ENCODE results near the gene GALNT7. TPM values are rescaled to one million over a fixed set of nuclear protein-coding genes. Genes with fewer than 3 reads are reported as not detected.

The GALNT7 gene
- total and polyA plus RNA-seq, 4 donors: 0.65 to 13.0 (median 2.1) TPM

DNA sequence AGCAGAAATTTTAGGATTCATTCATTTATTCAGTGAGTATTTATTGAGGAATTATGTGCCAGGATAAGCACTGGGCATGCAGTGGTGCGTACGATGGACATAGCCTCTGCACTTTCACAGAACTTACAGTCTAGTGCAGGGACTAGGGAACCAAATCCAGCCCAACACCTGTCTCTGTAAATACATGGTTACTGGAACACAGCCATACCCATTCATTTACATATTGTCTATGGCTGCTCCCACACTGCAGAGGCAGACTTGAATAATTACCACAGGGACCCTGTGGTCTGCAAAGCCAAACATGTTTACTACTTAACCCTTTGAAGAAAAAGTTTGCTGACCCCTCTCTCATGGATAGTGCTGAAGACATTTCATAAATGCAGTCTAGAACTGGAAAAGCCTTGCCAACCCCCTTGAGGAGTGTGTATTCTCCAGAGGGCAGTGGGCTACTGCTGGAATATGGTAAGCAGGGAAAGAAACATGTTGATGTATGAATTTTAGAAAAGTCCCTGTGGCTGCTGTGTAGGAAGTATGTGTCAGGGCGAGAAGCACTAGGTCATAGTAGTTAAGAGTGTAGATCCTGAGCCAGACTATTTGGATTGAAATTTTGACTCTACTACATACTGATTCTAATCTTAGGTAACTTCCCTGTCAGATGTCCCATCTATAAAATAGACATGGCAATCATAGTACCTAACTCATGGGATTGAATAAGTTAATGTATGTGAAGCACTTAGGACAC is 75.5 kb downstream of the GALNT7 start:
- DNase-seq (ENCODE audit: low spot score): no peak
- TF ChIP-seq SP1 (IDR thresholded peaks at IDR 0.05): no peak
- no peak for TF ChIP-seq ATF3 (IDR thresholded peaks at IDR 0.05)
- H3K9ac ChIP-seq (ENCODE audit: low read depth in 1 of 2, low read length in 2 of 2): no peak overlapping the region
- no peaks in the 10 kb centered on the region for H3K36me3 ChIP-seq (ENCODE audit: control insufficient read depth in 4 of 4, insufficient read depth in 3 of 4, low read depth in 1 of 4, low read length in 3 of 4)
- H3K9me3 ChIP-seq (ENCODE audit: control insufficient read depth in 4 of 4, low read length in 3 of 4): no peaks in the 10 kb centered on the region
- WGBS: 93% methylated on average over 3 of the region's 3 CpGs
- H3K27ac ChIP-seq (ENCODE audit: low read depth in 1 of 2, low read length in 2 of 2): no peak overlapping the region
- H3K4me1 ChIP-seq (ENCODE audit: control insufficient read depth in 4 of 4, insufficient read depth in 4 of 4, low read length in 3 of 4): no peaks in the 10 kb centered on the region
- H3K4me3 ChIP-seq (ENCODE audit: low read depth in 1 of 3, low read length in 3 of 3): no peak overlapping the region
- peaks cover 0 to 4% (median 0%) of the 10 kb centered on the region in 4 donors for H3K27me3 ChIP-seq (ENCODE audit: control insufficient read depth in 4 of 4, insufficient read depth in 4 of 4, low read length in 3 of 4)

DNA sequence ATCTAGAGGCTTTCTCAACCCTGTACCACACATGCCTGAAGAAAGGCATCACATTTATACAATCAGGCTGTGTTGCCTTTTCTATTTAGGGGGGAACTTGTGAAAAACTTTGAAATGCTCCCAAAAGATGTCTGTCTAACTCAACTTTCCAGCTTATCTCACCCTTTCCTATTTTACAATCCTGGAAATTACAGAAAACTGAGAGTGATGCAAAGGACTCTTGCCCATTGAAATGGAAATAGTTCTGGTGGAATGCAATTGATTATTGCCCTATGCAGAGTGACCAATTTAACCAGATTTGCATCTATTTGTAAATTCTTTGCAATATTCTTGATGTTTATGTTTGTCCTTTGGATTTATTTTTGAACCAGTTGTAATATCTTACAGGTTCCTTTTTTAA is 77.3 kb downstream of the GALNT7 start:
- H3K9ac ChIP-seq (ENCODE audit: low read depth in 1 of 2, low read length in 2 of 2): no peak overlapping the region
- no peaks in the 10 kb centered on the region for H3K9me3 ChIP-seq (ENCODE audit: control insufficient read depth in 4 of 4, low read length in 3 of 4)
- no peak for DNase-seq (ENCODE audit: low spot score)
- H3K4me1 ChIP-seq (ENCODE audit: control insufficient read depth in 4 of 4, insufficient read depth in 4 of 4, low read length in 3 of 4): no peaks in the 10 kb centered on the region
- H3K27ac ChIP-seq (ENCODE audit: low read depth in 1 of 2, low read length in 2 of 2): no peak overlapping the region
- TF ChIP-seq YY1 (IDR thresholded peaks at IDR 0.05) (no peak), EGR1 (IDR thresholded peaks at IDR 0.05; ENCODE audit: low read depth in 2 of 2) (no peak), SP1 (IDR thresholded peaks at IDR 0.05) (no peak), ZBTB33 (IDR thresholded peaks at IDR 0.05) (no peak), GABPA (IDR thresholded peaks at IDR 0.05 in 1 of 2, conservative IDR thresholded peaks at IDR 0.05 in 1 of 2) (no peak), ATF3 (IDR thresholded peaks at IDR 0.05) (no peak), FOXA1 (IDR thresholded peaks at IDR 0.05) (no peak), HNF4A (conservative IDR thresholded peaks at IDR 0.05) (no peak), TAF1 (conservative IDR thresholded peaks at IDR 0.05) (no peak), HNF4G (IDR thresholded peaks at IDR 0.05) (no peak), CTCF (IDR thresholded peaks at IDR 0.05; ENCODE audit: low read depth, low read length, missing input control) (no peak), REST (IDR thresholded peaks at IDR 0.05) (no peak), JUND (IDR thresholded peaks at IDR 0.05) (no peak), RXRA (IDR thresholded peaks at IDR 0.05) (no peak), FOXA2 (IDR thresholded peaks at IDR 0.05) (no peak)
- TF ChIP-seq, protein P1, sequence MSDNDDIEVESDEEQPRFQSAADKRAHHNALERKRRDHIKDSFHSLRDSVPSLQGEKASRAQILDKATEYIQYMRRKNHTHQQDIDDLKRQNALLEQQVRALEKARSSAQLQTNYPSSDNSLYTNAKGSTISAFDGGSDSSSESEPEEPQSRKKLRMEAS (IDR thresholded peaks at IDR 0.05): no peak
- no peaks in the 10 kb centered on the region for H3K36me3 ChIP-seq (ENCODE audit: control insufficient read depth in 4 of 4, insufficient read depth in 3 of 4, low read depth in 1 of 4, low read length in 3 of 4)
- no peak overlapping the region for H3K4me3 ChIP-seq (ENCODE audit: low read depth in 1 of 3, low read length in 3 of 3)
- peaks cover 0 to 4% (median 0%) of the 10 kb centered on the region in 4 donors for H3K27me3 ChIP-seq (ENCODE audit: control insufficient read depth in 4 of 4, insufficient read depth in 4 of 4, low read length in 3 of 4)
